Measurements from ENCODE around the gene TMEM18.

DNA sequence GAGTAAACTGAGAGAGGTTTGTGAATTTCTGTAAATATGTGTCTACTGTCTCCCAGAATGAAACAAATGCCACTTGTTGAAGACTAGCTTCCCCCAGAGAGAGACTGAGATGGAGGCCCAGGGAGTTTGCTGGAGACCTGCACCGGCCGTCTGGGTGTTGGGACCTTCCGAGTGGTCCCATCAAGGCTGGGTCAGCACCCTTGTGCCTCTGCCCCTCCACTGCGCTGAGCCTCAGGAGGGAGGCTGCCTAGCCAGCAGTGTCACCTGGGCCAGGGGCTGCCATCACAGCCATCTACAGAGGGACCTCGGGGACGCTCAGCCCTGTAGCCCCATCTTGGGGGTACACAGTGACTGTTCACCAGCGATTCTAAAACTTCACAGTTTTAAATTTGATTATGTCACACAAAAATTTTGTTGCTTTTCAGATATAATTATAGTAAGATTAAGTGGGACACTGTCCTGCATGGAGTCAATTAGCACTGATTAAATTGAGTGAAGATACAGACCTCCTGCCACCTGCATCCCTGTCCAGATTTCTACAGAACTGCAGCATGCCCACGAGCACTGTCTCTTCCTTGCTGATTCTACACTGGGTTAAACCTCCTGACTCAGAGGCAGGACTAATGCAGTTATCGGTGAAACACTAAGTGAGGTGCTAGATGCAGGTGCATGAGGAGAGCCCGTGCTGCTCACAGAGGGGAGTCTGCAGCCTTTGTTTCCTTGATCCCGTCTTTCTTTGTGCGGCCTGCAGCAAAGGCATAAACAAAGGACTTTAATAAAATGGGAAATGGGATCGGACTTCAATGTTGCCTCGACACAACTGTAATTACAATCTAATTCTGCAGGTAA, 50.5 kb downstream of the TMEM18 start:
- TF ChIP-seq TAF1 (IDR thresholded peaks at IDR 0.05; ENCODE audit: control insufficient read depth, extremely low read depth, insufficient read depth, low read length, severe bottlenecking) = no peak
- no peak for TF ChIP-seq POLR2AphosphoS5 (IDR thresholded peaks at IDR 0.05; ENCODE audit: control insufficient read depth, insufficient read depth, low read depth, low read length)
- no peak for TF ChIP-seq SNAPC5 (CRISPR knock-in tag; IDR thresholded peaks at IDR 0.05)
- TF ChIP-seq ZNF766 (CRISPR knock-in tag; conservative IDR thresholded peaks at IDR 0.05) = no peak
- TF ChIP-seq HOXB6 (CRISPR knock-in tag; IDR thresholded peaks at IDR 0.05; ENCODE audit: borderline replicate concordance) = no peak
- no peak for TF ChIP-seq ZNF780A (CRISPR knock-in tag; IDR thresholded peaks at IDR 0.05)
- TF ChIP-seq ELK1 (CRISPR knock-in tag; IDR thresholded peaks at IDR 0.05) = no peak
- no peak for TF ChIP-seq CTCF (IDR thresholded peaks at IDR 0.05 in 2 of 3, conservative IDR thresholded peaks at IDR 0.05 in 1 of 3; ENCODE audit: insufficient read depth in 2 of 3, low read depth in 1 of 3, low read length in 3 of 3)
- no peak for TF ChIP-seq SMARCA4 (IDR thresholded peaks at IDR 0.05)

Measured in K562 (cell line).